Dendritic cell treated with granulocyte-macrophage colony-stimulating factor and Interleukin-4, amounts not matched to agents 40 ng/mL and 50 ng/mL, for 4 days (primary cell): Measurements from ENCODE around the gene FH.

Source experiments
- H3K27ac Mint-ChIP-seq: one replicate; pipeline ENCODE4 v1.8.0; 2022; ENCODE audit warnings: mild to moderate bottlenecking, mixed read lengths
- H3K27me3 Mint-ChIP-seq: one replicate; pipeline ENCODE4 v1.8.0; 2022; ENCODE audit warnings: mild to moderate bottlenecking, mixed read lengths
- H3K36me3 Mint-ChIP-seq: one replicate; pipeline ENCODE4 v1.8.0; 2022; ENCODE audit warnings: low read depth, mixed read lengths
- H3K4me1 Mint-ChIP-seq: one replicate; pipeline ENCODE4 v1.8.0; 2022; ENCODE audit warnings: low read depth, mixed read lengths
- H3K4me3 Mint-ChIP-seq: one replicate; pipeline ENCODE4 v1.8.0; 2022; ENCODE audit warnings: mild to moderate bottlenecking, moderate library complexity, mixed read lengths
- H3K9me3 Mint-ChIP-seq: one replicate; pipeline ENCODE4 v1.8.0; 2022; ENCODE audit warnings: mixed read lengths
- intact Hi-C: fragments of 100-400 bp; cut with micrococcal nuclease; formaldehyde crosslinking; loops from one replicate; pipeline ENCODE4 v1.15.0; 2022

The FH gene

GRCh38 chr1:241503444-241503843 is 16.1 kb downstream of the FH start:
- H3K36me3 Mint-ChIP-seq = peaks cover 79% of the 10 kb centered on the region

DNA sequence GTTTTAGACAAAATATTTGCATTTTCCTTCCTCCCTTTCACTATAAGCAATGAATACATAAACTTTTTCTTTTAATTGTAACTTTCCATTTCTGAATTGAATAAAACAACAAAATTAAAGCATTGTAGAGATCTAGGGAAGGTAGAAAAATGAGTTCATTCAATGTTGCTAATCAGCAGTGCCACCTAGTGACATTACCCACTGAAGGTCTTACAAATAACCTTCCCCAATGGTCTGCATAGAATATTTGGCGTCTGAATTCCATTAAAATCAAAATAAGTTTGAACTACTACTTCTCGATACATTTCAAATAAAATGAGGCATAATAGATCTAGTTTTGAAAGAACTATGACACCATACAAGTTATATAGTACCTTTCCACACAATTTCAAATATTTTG is 19.6 kb downstream of the FH start:
- H3K9me3 Mint-ChIP-seq = no peaks in the 10 kb centered on the region
- no peak overlapping the region for H3K4me3 Mint-ChIP-seq
- intact Hi-C loops = no loop called here
- peak overlapping the region; percentile 4 for H3K27ac Mint-ChIP-seq
- H3K27me3 Mint-ChIP-seq = no peaks in the 10 kb centered on the region
- no peaks in the 10 kb centered on the region for H3K4me1 Mint-ChIP-seq
- H3K36me3 Mint-ChIP-seq = peaks cover 77% of the 10 kb centered on the region

More at GRCh38 chr1:241503444-241503843, 16.1 kb downstream of the FH start:
- Mint-ChIP-seq H3K27ac (no peak overlapping the region), H3K4me1 (no peaks in the 10 kb centered on the region), H3K27me3 (no peaks in the 10 kb centered on the region), H3K4me3 (no peak overlapping the region), H3K9me3 (no peaks in the 10 kb centered on the region)
- intact Hi-C loops = no loop called here

GRCh38 chr1:241495741-241496140 is 23.8 kb downstream of the FH start:
- Mint-ChIP-seq H3K9me3 (no peaks in the 10 kb centered on the region), H3K4me3 (no peak overlapping the region), H3K27me3 (no peaks in the 10 kb centered on the region), H3K36me3 (peaks cover 50% of the 10 kb centered on the region), H3K4me1 (no peaks in the 10 kb centered on the region), H3K27ac (no peak overlapping the region)
- intact Hi-C loops = no loop called here

DNA sequence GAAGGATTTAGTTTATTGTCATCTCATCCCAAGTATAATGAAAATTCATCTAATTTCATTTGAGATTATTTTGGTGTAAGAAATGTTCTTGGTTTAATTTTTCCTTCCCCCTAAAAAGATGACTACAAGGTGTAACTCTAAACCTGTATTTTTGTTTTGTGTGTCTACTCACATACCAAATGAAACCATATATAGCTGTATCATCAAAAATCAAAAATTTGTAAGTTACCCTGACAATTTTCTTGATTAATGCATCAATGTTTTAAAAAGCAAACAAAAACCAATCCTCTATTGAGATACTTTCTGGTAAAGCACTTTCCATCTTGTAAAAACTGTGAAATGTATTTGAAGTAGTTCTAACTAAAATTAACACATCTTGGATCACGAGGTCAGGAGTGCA is 30.8 kb downstream of the FH start:
- H3K36me3 Mint-ChIP-seq = peaks cover under 1% of the 10 kb centered on the region
- no peak overlapping the region for H3K27ac Mint-ChIP-seq
- H3K4me3 Mint-ChIP-seq = no peak overlapping the region
- H3K4me1 Mint-ChIP-seq = no peaks in the 10 kb centered on the region
- no peaks in the 10 kb centered on the region for H3K9me3 Mint-ChIP-seq
- H3K27me3 Mint-ChIP-seq = peaks cover 2% of the 10 kb centered on the region
- intact Hi-C loops = no loop called here

- H3K36me3 Mint-ChIP-seq = no peaks in the 10 kb centered on the region
- intact Hi-C loops = no loop called here
These were observed 34.0 kb downstream of the FH start for GRCh38 chr1:241485554-241485992.

DNA sequence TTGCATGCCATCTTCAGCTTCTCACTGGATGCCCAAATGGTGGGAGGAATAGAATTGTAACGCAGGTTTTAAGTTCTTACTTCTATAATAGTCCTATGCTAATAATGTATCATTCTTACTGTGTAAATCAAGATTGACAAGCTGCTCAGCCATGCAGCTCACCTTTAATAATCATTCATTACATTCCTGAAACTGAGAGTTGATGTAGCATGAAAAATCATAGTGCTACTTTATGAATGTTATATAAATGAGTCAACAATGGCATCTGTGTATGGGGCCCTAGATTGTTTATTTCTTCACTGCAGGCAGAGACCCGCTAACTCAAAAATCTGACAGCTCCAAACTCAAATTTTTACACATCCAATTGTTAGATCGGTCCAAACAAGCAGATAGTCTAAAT is 34.4 kb downstream of the FH start:
- Mint-ChIP-seq H3K4me1 (no peaks in the 10 kb centered on the region), H3K4me3 (no peak overlapping the region), H3K9me3 (no peaks in the 10 kb centered on the region), H3K27me3 (peaks cover 5% of the 10 kb centered on the region), H3K27ac (no peak overlapping the region), H3K36me3 (no peaks in the 10 kb centered on the region)
- intact Hi-C loops = no loop called here

More at GRCh38 chr1:241485554-241485992, 34.0 kb downstream of the FH start:
- H3K4me3 Mint-ChIP-seq = no peak overlapping the region
- peaks cover 5% of the 10 kb centered on the region for H3K27me3 Mint-ChIP-seq
- no peak overlapping the region for H3K27ac Mint-ChIP-seq
- no peaks in the 10 kb centered on the region for H3K4me1 Mint-ChIP-seq
- no peaks in the 10 kb centered on the region for H3K9me3 Mint-ChIP-seq

DNA sequence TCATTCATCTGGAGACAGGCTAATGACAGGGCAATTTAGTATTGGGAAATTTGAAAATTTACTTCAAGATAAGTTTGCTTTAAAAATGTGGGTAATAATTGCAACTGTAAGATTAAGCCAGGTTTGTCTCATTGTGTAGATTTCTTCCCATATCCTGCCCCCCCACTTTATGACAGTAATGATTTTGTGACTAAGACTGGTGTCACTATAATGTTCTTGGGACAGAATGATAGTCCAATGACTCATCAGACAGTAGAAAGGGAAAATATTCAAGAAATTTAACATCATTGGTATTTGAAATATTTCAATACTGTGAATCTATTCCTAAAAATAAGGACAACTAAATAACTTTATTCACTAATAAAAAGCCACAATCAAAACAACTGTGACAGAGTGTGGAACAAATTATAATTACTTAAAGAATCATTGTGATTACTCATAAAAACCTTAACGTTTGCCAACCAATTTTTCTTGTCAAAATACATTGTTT is 36.7 kb downstream of the FH start:
- intact Hi-C loops = no loop called here
- Mint-ChIP-seq H3K9me3 (no peaks in the 10 kb centered on the region), H3K27me3 (peaks cover 5% of the 10 kb centered on the region), H3K4me1 (peaks cover 7% of the 10 kb centered on the region), H3K36me3 (no peaks in the 10 kb centered on the region), H3K4me3 (no peak overlapping the region), H3K27ac (no peak overlapping the region)

GRCh38 chr1:241479294-241479693 is 40.3 kb downstream of the FH start:
- Mint-ChIP-seq H3K4me3 (no peak overlapping the region), H3K27ac (no peak overlapping the region), H3K27me3 (peaks cover 5% of the 10 kb centered on the region), H3K9me3 (no peaks in the 10 kb centered on the region), H3K36me3 (no peaks in the 10 kb centered on the region), H3K4me1 (peaks cover 7% of the 10 kb centered on the region)
- intact Hi-C loops = no loop called here

DNA sequence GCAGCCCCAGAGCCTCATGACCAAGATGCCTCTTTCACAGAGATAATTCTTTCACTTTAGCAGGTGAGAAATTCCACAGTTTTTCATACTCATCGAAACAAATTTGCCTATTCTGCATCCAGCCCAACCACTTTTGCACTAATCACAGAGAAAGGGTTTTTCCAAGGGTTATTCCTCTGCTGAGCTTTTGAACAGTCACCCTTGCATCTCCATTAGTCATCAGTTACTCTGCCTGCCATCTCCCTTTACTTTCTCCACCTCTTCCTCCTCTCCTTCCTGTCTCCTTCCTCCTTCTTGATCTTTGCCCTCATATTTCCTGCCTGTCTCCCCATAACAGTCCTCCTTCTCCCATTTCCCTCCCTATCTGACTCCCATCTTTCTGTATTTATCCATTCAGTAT is 43.9 kb downstream of the FH start:
- Mint-ChIP-seq H3K36me3 (no peaks in the 10 kb centered on the region), H3K4me3 (no peak overlapping the region), H3K9me3 (no peaks in the 10 kb centered on the region), H3K27ac (no peak overlapping the region), H3K27me3 (no peaks in the 10 kb centered on the region), H3K4me1 (peaks cover 7% of the 10 kb centered on the region)
- intact Hi-C loops = no loop called here

GRCh38 chr1:241473026-241473425 is 46.5 kb downstream of the FH start:
- intact Hi-C loops = no loop called here
- Mint-ChIP-seq H3K27me3 (no peaks in the 10 kb centered on the region), H3K4me3 (no peak overlapping the region), H3K4me1 (no peaks in the 10 kb centered on the region), H3K9me3 (no peaks in the 10 kb centered on the region), H3K36me3 (no peaks in the 10 kb centered on the region), H3K27ac (no peak overlapping the region)

- Mint-ChIP-seq H3K9me3 (no peaks in the 10 kb centered on the region), H3K27me3 (no peaks in the 10 kb centered on the region), H3K4me1 (no peaks in the 10 kb centered on the region), H3K4me3 (no peak overlapping the region), H3K36me3 (no peaks in the 10 kb centered on the region), H3K27ac (no peak overlapping the region)
- intact Hi-C loops = no loop called here
These were observed 48.5 kb downstream of the FH start for GRCh38 chr1:241470908-241471590.

GRCh38 chr1:241470361-241470760 is 49.2 kb downstream of the FH start:
- Mint-ChIP-seq H3K4me1 (no peaks in the 10 kb centered on the region), H3K36me3 (no peaks in the 10 kb centered on the region), H3K27ac (no peak overlapping the region), H3K9me3 (no peaks in the 10 kb centered on the region), H3K4me3 (no peak overlapping the region), H3K27me3 (no peaks in the 10 kb centered on the region)
- intact Hi-C loops = no loop called here

GRCh38 chr1:241465673-241466072 is 53.9 kb downstream of the FH start:
- intact Hi-C loops = no loop called here
- Mint-ChIP-seq H3K27ac (no peak overlapping the region), H3K27me3 (no peaks in the 10 kb centered on the region), H3K36me3 (no peaks in the 10 kb centered on the region), H3K9me3 (no peaks in the 10 kb centered on the region), H3K4me1 (no peaks in the 10 kb centered on the region), H3K4me3 (no peak overlapping the region)

- Mint-ChIP-seq H3K27me3 (no peaks in the 10 kb centered on the region), H3K4me1 (no peaks in the 10 kb centered on the region), H3K27ac (no peak overlapping the region), H3K4me3 (no peak overlapping the region), H3K9me3 (no peaks in the 10 kb centered on the region), H3K36me3 (no peaks in the 10 kb centered on the region)
- intact Hi-C loops = no loop called here
These were observed 54.6 kb downstream of the FH start for GRCh38 chr1:241464985-241465384.

GRCh38 chr1:241462391-241462790 is 57.2 kb downstream of the FH start:
- H3K4me3 Mint-ChIP-seq = no peak overlapping the region
- no peaks in the 10 kb centered on the region for H3K36me3 Mint-ChIP-seq
- no peak overlapping the region for H3K27ac Mint-ChIP-seq
- no peaks in the 10 kb centered on the region for H3K27me3 Mint-ChIP-seq
- H3K9me3 Mint-ChIP-seq = no peaks in the 10 kb centered on the region
- intact Hi-C loops = no loop called here
- H3K4me1 Mint-ChIP-seq = no peaks in the 10 kb centered on the region
